CD4-positive, CD25-positive, alpha-beta regulatory T cell (primary cell): ENCODE results near the gene CAPN1. TPM values are rescaled to one million over a fixed set of nuclear protein-coding genes. Genes with fewer than 3 reads are reported as not detected.

Experiments
- ATAC-seq, 2 donors: fragments of 150-1000 bp; cut with Tn5 transposase; one replicate each; pipeline ENCODE4 v1.10.0; 2021; ENCODE audit warnings: low read depth in 2 of 2, moderate number of reproducible peaks in 2 of 2, moderate library complexity in 1 of 2
- DNase-seq, 3 donors: peaks; one replicate each; pipeline versions ENCODE4 v3.0.0 to v3.0.0-alpha.2; 2012 to 2022; ENCODE audit warnings: mixed read lengths in 1 of 3
- H3K27ac ChIP-seq: one replicate; pipeline ENCODE4 v1.7.0; 2013; ENCODE audit warnings: mild to moderate bottlenecking, low read length; ENCODE audit not compliant: insufficient read depth, poor library complexity, severe bottlenecking
- H3K27me3 ChIP-seq: one replicate; pipeline ENCODE4 v1.7.0; 2013; ENCODE audit warnings: low read length; ENCODE audit not compliant: control insufficient read depth, insufficient read depth
- H3K36me3 ChIP-seq: one replicate; pipeline ENCODE4 v1.7.0; 2013; ENCODE audit warnings: mild to moderate bottlenecking, low read length, moderate library complexity; ENCODE audit not compliant: control insufficient read depth, insufficient read depth
- H3K4me1 ChIP-seq: 2 replicates; pipeline ENCODE4 v1.7.0; 2013; ENCODE audit warnings: mild to moderate bottlenecking, low read length; ENCODE audit not compliant: insufficient read depth, control insufficient read depth, poor library complexity, severe bottlenecking
- H3K4me3 ChIP-seq: one replicate; pipeline ENCODE4 v1.7.0; 2013; ENCODE audit warnings: low read depth, mild to moderate bottlenecking, low read length, moderate library complexity
- H3K9me3 ChIP-seq, 2 experiments: 1 replicate in 1 of 2; 2 replicates in 1 of 2; pipeline ENCODE4 v1.7.0; 2013; ENCODE audit warnings: low read length in 2 of 2, mild to moderate bottlenecking in 1 of 2, moderate library complexity in 1 of 2; ENCODE audit not compliant: control insufficient read depth in 2 of 2
- H3K27ac Mint-ChIP-seq, 3 donors: one replicate each; pipeline ENCODE4 v1.8.0; 2020 to 2022; ENCODE audit warnings: mild to moderate bottlenecking in 3 of 3, mixed read lengths in 3 of 3, moderate library complexity in 2 of 3
- H3K27me3 Mint-ChIP-seq: one replicate; pipeline ENCODE4 v1.8.0; 2022; ENCODE audit warnings: mild to moderate bottlenecking, mixed read lengths
- H3K36me3 Mint-ChIP-seq: one replicate; pipeline ENCODE4 v1.8.0; 2020; ENCODE audit warnings: mixed read lengths
- H3K4me1 Mint-ChIP-seq, 4 donors: one replicate each; pipeline ENCODE4 v1.8.0; 2020 to 2022; ENCODE audit warnings: mixed read lengths in 4 of 4, mild to moderate bottlenecking in 1 of 4
- H3K4me3 Mint-ChIP-seq, 4 donors: one replicate each; pipeline ENCODE4 v1.8.0; 2020 to 2022; ENCODE audit warnings: mild to moderate bottlenecking in 4 of 4, mixed read lengths in 4 of 4, moderate library complexity in 3 of 4
- H3K9me3 Mint-ChIP-seq, 7 donors: one replicate each; pipeline ENCODE4 v1.8.0; 2020 to 2022; ENCODE audit warnings: mixed read lengths in 7 of 7, mild to moderate bottlenecking in 3 of 7, moderate library complexity in 2 of 7
- polyA plus RNA-seq, 4 donors: library from polyadenylated mRNA; unstranded; fragments of 300-500 nt; fragmentation: Illumina TruSeq; gene quantifications; one replicate each; pipeline ENCODE4 v1.2.3, GENCODE V29; 2021
- total RNA-seq: library from RNA; stranded (reverse); gene quantifications from one replicate; pipeline ENCODE4 v1.2.3, GENCODE V29; 2022

The CAPN1 gene
- total and polyA plus RNA-seq, 5 donors from 2014 or later = 91.2 to 158 (median 127) TPM

DNA sequence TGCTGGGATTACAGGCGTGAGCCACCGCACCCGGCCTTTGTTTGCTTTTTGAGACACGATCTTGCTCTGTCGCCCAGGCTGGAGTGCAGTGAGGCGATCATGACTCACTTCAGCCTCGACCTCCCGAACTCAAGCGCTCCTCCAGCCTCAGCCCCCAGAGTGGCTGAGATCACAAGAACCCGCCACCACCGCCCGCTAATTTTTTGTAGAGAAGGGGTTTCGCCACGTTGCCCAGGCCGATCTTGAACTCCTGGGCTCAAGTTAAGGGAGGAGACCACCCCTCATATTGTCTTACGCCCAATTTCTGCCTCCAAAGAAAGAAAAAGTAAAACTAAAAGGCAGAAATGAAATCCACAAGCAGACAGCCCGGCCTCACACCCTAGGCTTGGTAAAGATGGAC is 78.6 kb downstream of the CAPN1 start:
- peaks cover 0 to 2% (median 0%) of the 10 kb centered on the region in 7 donors for H3K9me3 Mint-ChIP-seq
- Histone ChIP-seq H3K36me3 (no peaks in the 10 kb centered on the region), H3K4me3 (no peak overlapping the region), H3K27me3 (no peaks in the 10 kb centered on the region), H3K4me1 (peaks cover 21% of the 10 kb centered on the region), H3K9me3 (no peaks in the 10 kb centered on the region), H3K27ac (no peak overlapping the region)
- H3K27ac Mint-ChIP-seq = peak overlapping the region in 1 of 3 donors; percentile 76
- no peak for DNase-seq
- peaks cover 12 to 38% (median 15%) of the 10 kb centered on the region in 4 donors for H3K4me1 Mint-ChIP-seq
- peaks cover 5% of the 10 kb centered on the region for H3K27me3 Mint-ChIP-seq
- H3K4me3 Mint-ChIP-seq = peak overlapping the region; percentile 95 to 98 (median 95)
- H3K36me3 Mint-ChIP-seq = no peaks in the 10 kb centered on the region
- no peak for ATAC-seq

DNA sequence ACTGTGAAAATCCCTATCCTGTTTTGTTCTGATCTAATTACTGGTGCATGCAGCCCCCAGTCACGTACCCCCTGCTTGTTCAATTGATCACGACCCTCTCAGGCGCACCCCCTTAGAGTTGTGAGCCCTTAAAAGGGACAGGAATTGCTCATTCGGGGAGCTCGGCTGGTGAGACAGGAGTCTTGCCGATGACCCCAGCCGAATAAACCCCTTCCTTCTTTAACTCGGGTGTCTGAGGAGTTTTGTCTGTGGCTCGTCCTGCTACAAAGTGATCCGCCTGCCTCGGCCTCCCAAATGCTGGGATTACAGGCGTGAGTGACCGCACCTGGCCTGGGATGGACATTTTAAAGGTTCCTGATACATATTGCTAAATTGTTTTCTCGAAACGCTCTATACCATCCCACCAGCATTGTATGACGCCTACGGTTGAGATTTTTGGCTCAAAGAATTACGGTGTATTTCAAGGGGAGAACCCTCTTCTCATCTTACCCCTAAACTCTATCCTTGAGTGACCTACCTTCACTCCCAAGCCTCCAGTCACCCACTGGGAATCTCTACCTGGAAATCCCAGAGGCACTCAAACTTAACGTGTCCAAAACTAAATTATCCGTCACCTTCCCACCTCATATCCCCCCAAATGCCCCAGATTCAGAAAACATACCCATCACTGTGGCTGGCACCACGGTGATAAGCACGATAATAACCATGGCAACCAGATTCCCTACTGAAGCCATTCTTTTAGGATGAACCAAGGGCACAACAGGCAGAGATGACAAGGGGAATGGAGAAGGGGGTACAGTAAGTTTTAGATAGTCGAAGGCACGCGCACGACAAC is 79.2 kb downstream of the CAPN1 start:
- Histone ChIP-seq H3K4me3 (peak overlapping the region; percentile 92), H3K36me3 (no peaks in the 10 kb centered on the region), H3K4me1 (peaks cover 21% of the 10 kb centered on the region), H3K27me3 (no peaks in the 10 kb centered on the region), H3K9me3 (no peaks in the 10 kb centered on the region), H3K27ac (peak overlapping the region; percentile 94)
- H3K4me1 Mint-ChIP-seq = peaks cover 15 to 45% (median 19%) of the 10 kb centered on the region in 4 donors
- H3K36me3 Mint-ChIP-seq = no peaks in the 10 kb centered on the region
- H3K4me3 Mint-ChIP-seq = peak overlapping the region; percentile 95 to 98 (median 95)
- ATAC-seq (no peak), DNase-seq (no peak)
- H3K27ac Mint-ChIP-seq = peak overlapping the region; percentile 94 to 98 (median 96)
- peaks cover 0 to 2% (median 0%) of the 10 kb centered on the region in 7 donors for H3K9me3 Mint-ChIP-seq
- H3K27me3 Mint-ChIP-seq = peaks cover 5% of the 10 kb centered on the region

Other genes with a start within 250 kb of the CAPN1 start
- gene GPHA2, start 246.0 kb upstream of the CAPN1 start, total RNA-seq = not detected
- gene GPHA2, start 246.0 kb upstream of the CAPN1 start, polyA plus RNA-seq = not detected
- not detected for gene MAJIN, start 209.8 kb upstream of the CAPN1 start, total RNA-seq
- gene MAJIN, start 209.8 kb upstream of the CAPN1 start, polyA plus RNA-seq = under 1 TPM in 3 of 4 donors, not detected in 1; 0.46 to 0.64 (median 0.51) TPM
- not detected for gene BATF2, start 185.0 kb upstream of the CAPN1 start, total RNA-seq
- not detected for gene BATF2, start 185.0 kb upstream of the CAPN1 start, polyA plus RNA-seq
- gene ARL2, start 167.8 kb upstream of the CAPN1 start, total RNA-seq = 16.5 TPM
- gene ARL2, start 167.8 kb upstream of the CAPN1 start, polyA plus RNA-seq = 10 to 100 TPM; 57.6 to 67.6 (median 66.1) TPM
- gene SNX15, start 154.5 kb upstream of the CAPN1 start, total RNA-seq = 17.4 TPM
- gene SNX15, start 154.5 kb upstream of the CAPN1 start, polyA plus RNA-seq = 10 to 100 TPM in 3 of 4 donors, 1 to 10 TPM in 1; 9.4 to 15.6 (median 11.1) TPM
- 4.2 TPM for gene SAC3D1, start 140.7 kb upstream of the CAPN1 start, total RNA-seq
- 10 to 100 TPM; 11.7 to 15.3 (median 13.4) TPM for gene SAC3D1, start 140.7 kb upstream of the CAPN1 start, polyA plus RNA-seq
- 16.4 TPM for gene NAALADL1, start 123.4 kb upstream of the CAPN1 start, total RNA-seq
- 10 to 100 TPM; 23.9 to 52.2 (median 32.3) TPM for gene NAALADL1, start 123.4 kb upstream of the CAPN1 start, polyA plus RNA-seq
- gene CDCA5, start 97.9 kb upstream of the CAPN1 start, total RNA-seq = 1.7 TPM
- gene CDCA5, start 97.9 kb upstream of the CAPN1 start, polyA plus RNA-seq = 1 to 10 TPM in 3 of 4 donors, under 1 TPM in 1; 0.78 to 3.2 (median 1.6) TPM
- 42.9 TPM for gene ZFPL1, start 97.7 kb upstream of the CAPN1 start, total RNA-seq
- 10 to 100 TPM; 27.0 to 33.2 (median 30.2) TPM for gene ZFPL1, start 97.7 kb upstream of the CAPN1 start, polyA plus RNA-seq
- 234 TPM for gene VPS51, start 85.7 kb upstream of the CAPN1 start, total RNA-seq
- gene VPS51, start 85.7 kb upstream of the CAPN1 start, polyA plus RNA-seq = 100 to 1,000 TPM in 1 of 4 donors, 10 to 100 TPM in 3; 84.2 to 109 (median 96.3) TPM
- gene TM7SF2, start 70.1 kb upstream of the CAPN1 start, total RNA-seq = 20.2 TPM
- gene TM7SF2, start 70.1 kb upstream of the CAPN1 start, polyA plus RNA-seq = 10 to 100 TPM in 2 of 4 donors, 1 to 10 TPM in 2; 8.0 to 11.1 (median 9.4) TPM
- 6.0 TPM for gene ZNHIT2, start 64.2 kb upstream of the CAPN1 start, total RNA-seq
- gene ZNHIT2, start 64.2 kb upstream of the CAPN1 start, polyA plus RNA-seq = 10 to 100 TPM; 20.1 to 29.0 (median 22.7) TPM
- gene FAU, start 59.8 kb upstream of the CAPN1 start, total RNA-seq = 1,172 TPM
- 1,000 to 10,000 TPM; 1,003 to 1,125 (median 1,056) TPM for gene FAU, start 59.8 kb upstream of the CAPN1 start, polyA plus RNA-seq
- 47.7 TPM for gene MRPL49, start 59.6 kb upstream of the CAPN1 start, total RNA-seq
- gene MRPL49, start 59.6 kb upstream of the CAPN1 start, polyA plus RNA-seq = 100 to 1,000 TPM; 104 to 125 (median 111) TPM
- 66.3 TPM for gene SYVN1, start 47.4 kb upstream of the CAPN1 start, total RNA-seq
- gene SYVN1, start 47.4 kb upstream of the CAPN1 start, polyA plus RNA-seq = 10 to 100 TPM in 1 of 4 donors, 1 to 10 TPM in 3; 6.2 to 10.8 (median 7.3) TPM
- not detected for gene SPDYC, start 11.7 kb upstream of the CAPN1 start, total RNA-seq
- gene SPDYC, start 11.7 kb upstream of the CAPN1 start, polyA plus RNA-seq = not detected
- gene POLA2, start 80.0 kb downstream of the CAPN1 start, total RNA-seq = 25.7 TPM
- 10 to 100 TPM in 3 of 4 donors, 1 to 10 TPM in 1; 8.3 to 13.4 (median 12.8) TPM for gene POLA2, start 80.0 kb downstream of the CAPN1 start, polyA plus RNA-seq
- gene CDC42EP2, start 132.9 kb downstream of the CAPN1 start, total RNA-seq = 1.9 TPM
- gene CDC42EP2, start 132.9 kb downstream of the CAPN1 start, polyA plus RNA-seq = not detected
- gene DPF2, start 151.9 kb downstream of the CAPN1 start, total RNA-seq = 67.0 TPM
- gene DPF2, start 151.9 kb downstream of the CAPN1 start, polyA plus RNA-seq = 10 to 100 TPM; 70.3 to 81.4 (median 74.9) TPM
- gene TIGD3, start 172.8 kb downstream of the CAPN1 start, total RNA-seq = 0.37 TPM
- gene TIGD3, start 172.8 kb downstream of the CAPN1 start, polyA plus RNA-seq = under 1 TPM; 0.19 to 0.90 (median 0.59) TPM
- 40.3 TPM for gene SLC25A45, start 200.7 kb downstream of the CAPN1 start, total RNA-seq
- 10 to 100 TPM; 11.1 to 16.9 (median 13.8) TPM for gene SLC25A45, start 200.7 kb downstream of the CAPN1 start, polyA plus RNA-seq
- 47.4 TPM for gene FRMD8, start 204.7 kb downstream of the CAPN1 start, total RNA-seq
- 10 to 100 TPM; 48.7 to 55.1 (median 53.9) TPM for gene FRMD8, start 204.7 kb downstream of the CAPN1 start, polyA plus RNA-seq
- gene NEAT1, start 240.9 kb downstream of the CAPN1 start, total RNA-seq = 890 TPM
- gene NEAT1, start 240.9 kb downstream of the CAPN1 start, polyA plus RNA-seq = 1 to 10 TPM; 1.4 to 3.1 (median 1.9) TPM